HG02943 (cell line): Measurements from ENCODE around the gene BMPR2.
"Not testable (repeated sequence)": the region's sequence is repeated elsewhere in the genome, so short reads cannot be mapped to it uniquely, and the experiment has no call there.

Source experiments
- ATAC-seq: cut with Tn5 transposase; IDR thresholded peaks from one replicate; pipeline ENCODE4 v1.9.1; 2021; ENCODE audit warnings: mild to moderate bottlenecking, low read depth, moderate library complexity; ENCODE audit not compliant: unreplicated experiment

BMPR2 gene

DNA sequence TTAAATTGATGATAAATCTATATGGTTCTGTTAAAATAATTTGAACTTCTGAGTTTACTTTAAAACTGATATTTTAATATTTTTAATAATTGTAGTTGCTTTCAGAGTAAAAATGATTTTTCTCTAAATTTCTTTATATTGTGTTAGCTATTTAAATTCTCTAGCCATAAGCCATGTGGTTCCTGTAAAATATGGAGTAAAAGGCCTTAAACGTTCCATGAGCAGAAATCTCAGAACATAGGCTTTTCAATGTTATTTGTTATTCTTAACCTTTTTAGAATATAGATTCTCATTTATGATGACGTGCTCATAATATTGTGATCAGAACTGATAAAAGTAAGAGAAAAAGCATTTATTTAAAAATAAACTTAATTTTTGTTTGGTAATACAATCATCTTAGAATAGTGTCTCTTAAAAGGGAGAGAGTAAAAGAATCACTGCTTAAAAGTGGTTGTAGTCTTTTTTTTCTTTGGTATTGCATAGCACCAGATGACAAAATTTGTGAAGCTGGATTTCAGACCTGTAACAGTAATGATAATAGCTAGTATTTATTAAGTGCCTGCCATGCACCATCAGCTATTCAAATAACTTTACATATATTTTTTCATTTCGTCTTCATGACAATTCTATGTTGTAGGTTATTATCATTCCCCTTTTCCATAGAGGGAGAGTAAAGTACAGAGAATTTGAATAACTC lies 2.7 kb downstream of the BMPR2 start:
- ATAC-seq, result no peak

DNA sequence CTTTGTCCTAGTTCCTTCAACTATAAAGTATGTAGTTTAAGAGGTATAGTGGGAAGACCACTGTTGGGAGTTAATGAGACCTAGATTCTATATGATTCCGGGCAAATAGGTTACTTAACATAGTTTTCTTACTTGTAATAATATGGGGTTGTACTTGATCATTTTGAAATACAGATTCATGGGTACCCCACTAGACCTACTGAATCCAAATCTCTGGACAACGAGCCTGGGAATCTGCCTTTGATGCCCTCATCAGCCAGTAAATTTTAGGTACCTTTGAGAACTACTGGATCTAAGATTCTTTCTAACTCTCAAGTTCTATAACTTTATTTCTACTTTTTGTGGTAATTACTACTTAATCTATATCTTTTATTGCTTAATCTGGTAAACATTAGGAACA lies 6.6 kb downstream of the BMPR2 start:
- ATAC-seq, result no peak

DNA sequence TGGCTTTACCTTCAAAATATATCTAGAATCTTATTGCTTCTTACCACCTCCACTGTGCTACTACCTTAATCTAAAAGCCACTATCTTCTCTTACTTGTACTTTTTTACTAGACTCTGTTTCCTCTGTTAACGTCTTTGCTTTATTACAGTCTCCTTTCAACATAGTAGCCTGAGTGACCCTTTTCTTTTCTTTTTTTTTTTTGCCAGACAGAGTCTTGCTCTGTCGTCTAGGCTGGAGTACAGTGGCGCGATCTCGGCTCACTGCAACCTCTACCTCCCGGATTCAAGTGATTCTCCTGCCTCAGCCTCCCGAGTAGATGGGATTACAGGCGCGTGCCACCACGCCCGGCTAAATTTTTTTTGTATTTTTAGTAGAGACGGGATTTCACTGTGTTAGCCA lies 10.4 kb downstream of the BMPR2 start:
- not testable (repeated sequence) for ATAC-seq

DNA sequence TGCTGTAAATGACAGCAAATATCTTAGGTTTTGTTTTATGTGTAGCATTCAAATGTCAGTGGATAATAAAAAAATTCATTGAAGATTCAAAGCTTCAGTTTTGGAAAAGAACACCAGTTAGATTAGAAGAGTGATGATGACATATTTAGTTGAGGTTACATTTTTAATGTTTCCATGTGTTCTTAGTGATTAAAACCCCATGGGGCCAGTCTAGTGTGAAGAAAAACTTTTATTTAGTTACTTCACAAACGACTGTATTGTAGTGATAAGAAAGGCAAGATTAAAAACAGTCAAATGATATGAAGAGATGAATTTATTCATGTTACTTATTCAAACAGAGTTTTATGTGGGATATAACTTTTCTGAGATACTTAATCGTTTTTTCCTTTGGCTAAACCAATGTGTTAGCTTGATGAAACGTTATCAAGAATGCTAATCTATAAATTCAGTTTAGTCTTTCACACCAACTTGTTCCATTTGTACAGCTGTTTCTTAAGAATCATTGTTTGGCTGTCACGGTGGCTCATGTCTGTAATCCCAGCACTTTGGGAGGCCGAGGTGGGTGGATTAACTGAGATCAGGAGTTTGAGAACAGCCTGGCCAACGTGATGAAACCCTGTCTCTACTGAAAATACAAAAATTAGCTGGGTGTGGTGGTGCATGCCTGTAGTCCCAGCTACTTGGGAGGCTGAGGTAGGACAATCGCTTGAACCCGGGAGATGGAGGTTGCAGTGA lies 11.6 kb downstream of the BMPR2 start:
- ATAC-seq, result no peak

DNA sequence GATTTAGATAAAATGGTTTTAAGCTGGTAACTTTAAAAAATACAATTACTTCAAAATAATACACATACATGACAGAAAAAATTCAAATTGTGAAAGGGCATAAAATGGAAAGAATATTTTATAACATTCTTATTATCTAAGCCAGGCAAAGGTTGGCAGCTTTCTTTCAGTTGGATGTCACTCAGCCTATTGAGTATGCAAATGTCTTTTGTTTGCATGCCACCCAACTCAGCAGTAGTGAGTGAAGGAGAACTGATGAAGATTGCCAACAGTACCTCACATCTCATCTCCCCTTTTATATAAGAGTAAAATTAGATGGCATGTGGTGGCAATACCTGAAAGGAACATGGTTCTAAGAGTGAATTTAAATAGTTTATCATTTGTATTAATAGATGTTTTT lies 24.8 kb downstream of the BMPR2 start:
- ATAC-seq, result no peak

DNA sequence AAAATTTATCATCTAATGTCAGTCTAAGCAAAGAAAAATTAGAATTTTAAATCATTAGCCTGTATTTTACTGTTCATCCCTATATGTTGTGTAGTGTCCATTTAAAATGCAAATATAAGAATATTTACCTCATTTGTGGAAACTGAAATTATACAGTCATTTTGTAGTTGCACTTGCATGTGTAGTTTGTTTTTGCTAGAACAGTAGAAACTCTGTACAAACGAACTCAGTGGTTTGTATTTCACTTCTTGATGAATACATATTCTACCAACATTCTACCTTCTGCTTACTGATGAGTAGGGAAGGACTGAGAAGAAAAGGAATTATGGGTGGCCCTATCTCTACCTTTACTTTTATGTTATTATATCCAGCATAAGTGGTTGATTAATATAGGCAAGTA lies 29.7 kb downstream of the BMPR2 start:
- ATAC-seq, result no peak

DNA sequence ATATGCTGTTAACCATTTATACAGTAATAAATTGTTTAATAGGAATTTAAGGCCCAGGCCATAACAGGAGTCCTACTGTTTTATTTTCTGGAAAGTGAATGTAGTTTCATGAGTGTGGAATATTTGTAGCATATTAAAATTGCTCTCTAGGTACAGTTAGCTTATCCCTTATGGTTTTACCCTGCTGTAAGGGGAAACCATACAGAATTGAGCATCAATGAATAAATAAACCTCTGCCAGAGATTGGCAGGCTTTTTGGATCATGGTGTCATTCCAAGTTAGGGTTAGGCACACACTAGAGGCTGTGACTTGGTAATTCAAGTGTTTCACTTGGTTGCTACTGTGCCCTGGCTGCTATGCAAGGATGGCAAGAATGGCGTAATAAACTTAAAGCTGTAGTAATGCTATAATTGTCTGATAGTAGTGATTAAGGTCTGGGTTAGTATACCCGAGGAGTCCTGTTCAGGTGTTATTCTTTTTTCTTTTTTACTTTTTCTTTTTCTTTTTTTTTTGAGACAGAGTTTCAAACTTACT lies 30.4 kb downstream of the BMPR2 start:
- no peak for ATAC-seq

DNA sequence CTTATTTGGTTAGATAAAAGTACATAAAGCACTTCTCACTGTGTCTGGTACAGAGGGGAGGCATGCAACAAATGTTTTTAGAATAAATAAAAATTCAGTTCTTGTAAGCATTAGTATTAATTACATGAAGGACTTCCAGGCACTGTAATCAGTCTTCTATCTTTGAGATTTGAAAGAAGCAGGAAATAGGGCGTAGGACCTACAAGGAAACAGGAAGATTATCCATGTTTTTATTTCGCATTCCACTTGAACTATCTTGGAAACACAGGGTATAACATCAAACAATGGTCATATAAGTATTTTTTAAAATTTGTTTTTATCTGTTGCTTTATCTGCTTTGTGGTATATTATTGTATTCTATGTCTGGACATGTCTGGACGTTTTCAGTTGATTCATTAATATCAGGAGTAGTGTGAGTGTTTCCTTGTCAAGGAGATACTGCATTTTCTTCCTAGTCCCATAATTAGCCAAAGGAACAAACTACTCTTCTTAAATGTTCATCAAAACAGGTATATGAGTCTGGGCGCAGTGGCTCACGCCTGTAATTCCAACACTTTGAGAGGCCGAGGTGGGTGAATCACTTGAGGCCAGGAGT lies 32.5 kb downstream of the BMPR2 start:
- no peak for ATAC-seq

DNA sequence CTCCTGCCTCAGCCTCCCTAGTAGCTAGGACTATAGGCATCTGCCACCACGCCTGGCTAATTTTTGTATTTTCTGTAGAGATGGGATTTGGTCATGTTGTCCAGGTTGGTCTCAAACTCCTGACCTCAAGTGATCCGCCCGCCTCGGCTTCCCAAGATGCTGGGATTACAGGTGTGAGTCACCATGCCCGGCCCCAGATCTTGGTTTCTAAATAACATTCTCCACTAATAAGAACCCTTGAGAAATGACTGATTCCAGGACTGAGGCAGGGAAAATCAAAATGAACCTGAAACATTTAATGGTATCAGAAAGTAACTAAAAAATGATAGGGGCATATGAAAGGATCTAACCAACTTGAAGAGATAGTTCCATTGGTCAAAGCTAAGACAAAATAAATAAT lies 34.0 kb downstream of the BMPR2 start:
- ATAC-seq, result no peak

DNA sequence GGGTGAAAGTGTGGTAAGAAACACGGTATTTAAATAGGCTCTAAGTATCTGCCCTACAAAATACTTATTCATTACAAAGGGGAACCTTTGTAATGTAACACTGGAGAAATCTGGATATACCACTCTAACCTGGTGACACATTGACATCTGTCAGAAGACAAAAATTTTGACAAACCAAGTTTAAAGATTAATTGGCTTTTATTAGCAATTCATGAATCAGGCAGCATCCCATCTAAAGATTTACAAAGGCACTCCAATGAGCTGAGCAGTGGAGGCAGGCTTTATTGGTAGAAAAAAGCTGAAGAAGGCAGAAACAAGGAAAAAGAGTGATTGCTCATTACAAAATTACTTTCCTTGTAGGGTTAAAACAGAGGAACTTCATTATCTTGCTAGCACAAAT lies 35.0 kb downstream of the BMPR2 start:
- ATAC-seq, result no peak

DNA sequence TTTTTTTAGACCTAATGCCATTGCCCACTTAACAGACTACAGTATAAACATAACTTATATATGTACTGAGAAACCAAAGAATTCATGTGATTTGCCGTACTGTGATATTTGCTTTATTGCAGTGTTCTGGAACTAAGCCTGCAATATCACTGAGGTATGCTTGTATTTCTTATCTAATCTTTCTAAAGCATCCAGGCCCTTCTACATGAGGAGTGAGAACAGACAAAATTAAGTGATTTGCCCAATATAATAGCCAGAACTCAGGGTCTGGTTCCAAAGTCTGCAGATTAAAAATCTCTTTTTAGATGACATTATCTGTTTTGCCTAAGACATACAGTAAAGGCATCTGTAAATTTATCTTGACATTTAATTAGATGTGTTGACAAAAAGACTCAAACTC lies 41.9 kb downstream of the BMPR2 start:
- no peak for ATAC-seq

DNA sequence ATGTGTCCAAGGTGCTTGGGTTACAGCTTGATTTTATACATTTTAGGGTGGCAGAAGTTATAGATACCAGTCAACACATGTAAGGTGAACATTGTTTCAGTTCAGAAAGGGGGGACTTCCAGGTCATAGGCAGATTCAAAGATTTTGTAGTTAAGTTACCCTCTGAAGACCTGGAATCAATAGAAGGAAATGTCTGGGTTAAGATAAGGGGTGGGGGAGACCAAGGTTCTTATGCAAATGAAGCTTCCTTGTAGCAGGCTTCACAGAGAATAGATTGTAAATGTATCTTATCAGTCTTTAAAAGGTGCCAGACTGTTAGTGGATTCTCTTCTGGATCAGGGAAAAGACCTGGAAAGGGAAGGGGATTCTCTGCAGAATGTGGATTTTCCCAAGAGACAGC lies 42.4 kb downstream of the BMPR2 start:
- no peak for ATAC-seq

DNA sequence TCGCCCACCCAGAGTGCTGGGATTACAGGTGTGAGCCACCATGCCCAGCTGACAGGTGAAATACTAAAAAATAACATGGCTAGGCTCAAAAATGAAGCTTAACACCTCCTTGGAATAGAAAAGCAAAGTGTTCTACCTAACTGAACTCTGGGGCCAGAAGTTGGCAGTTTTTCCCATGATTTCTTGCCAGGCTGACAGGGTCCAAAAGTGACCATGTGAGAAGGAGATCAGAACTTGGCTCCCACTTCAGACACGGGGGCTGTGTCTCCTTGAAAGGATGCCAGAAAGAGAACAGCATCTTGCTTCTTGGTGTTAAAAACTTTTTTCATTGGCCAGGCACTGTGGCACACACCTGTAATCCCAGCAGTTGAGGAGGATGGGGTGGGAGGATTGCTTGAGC lies 47.0 kb downstream of the BMPR2 start:
- ATAC-seq, result no peak

DNA sequence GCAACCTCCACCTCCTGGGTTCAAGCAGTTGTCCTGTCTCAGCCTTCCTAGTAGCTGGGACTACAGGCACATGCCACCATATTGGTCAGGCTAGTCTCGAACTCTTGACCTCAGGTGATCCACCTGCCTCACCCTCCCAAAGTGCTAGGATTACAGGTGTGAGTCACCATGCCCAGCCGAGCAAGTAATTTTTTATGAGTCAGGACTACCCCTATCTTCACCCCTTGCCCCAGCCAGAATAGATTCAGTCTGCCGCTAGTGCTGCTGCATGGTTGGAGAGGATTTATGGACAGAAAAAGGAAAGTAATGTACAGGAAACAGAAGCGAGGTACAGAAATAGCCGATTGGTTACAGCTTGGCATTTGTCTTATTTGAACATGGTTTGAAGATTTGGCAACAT lies 48.9 kb downstream of the BMPR2 start:
- no peak for ATAC-seq

DNA sequence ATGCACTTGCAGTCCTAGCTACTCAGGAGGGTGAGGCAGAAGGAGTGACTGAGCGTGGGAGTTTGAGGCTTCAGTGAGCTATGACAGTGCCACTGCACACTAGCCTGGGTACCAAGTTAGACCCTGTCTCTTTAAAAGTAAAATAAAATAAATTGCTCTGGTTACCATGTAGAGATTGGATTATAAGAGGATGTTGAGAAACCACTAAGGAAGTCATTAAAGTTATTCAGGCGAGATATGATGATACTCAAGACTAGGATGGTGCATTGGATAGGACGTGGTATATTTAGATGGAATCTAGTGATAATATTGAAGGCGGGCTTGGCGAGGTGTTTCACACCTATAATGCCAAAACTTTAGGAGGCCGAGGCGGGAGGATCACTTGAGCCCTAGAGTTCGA lies 50.6 kb downstream of the BMPR2 start:
- no peak for ATAC-seq

DNA sequence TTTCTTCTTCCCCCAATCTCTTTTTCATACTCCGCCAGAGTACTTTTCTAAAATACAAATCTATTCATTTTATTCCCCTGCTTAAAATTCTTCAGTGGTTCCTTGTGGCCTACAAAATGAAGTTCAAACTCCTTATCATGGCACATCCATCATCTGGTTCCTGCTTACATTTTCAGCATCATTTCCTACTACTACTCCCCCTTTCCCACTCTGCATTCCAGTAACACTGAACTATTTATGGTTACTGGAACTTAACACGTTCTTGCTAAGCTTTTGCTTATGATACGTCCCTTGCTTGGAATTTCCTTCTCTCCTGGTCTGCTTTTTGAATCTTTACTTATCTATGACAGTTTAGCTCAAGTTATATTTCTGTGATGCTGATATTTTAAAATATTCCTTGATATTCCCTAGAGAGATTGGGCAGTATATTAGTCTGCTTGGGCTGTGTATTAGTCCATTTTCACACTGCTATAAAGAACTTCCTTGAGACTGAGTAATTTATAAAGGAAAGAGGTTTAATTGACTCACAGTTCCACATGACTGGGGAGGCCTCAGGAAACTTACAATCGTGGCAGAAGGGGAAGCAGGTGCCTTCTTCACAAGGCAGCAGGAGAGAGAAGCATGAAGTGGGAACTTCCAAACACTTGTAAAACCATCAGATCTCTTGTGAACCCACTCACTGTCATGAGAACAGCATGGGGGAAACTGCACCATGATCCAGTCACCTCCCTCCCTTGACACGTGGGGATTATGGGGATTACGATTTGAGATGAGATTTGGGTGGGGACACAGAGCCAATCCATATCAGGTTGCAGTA lies 53.2 kb downstream of the BMPR2 start:
- no peak for ATAC-seq

DNA sequence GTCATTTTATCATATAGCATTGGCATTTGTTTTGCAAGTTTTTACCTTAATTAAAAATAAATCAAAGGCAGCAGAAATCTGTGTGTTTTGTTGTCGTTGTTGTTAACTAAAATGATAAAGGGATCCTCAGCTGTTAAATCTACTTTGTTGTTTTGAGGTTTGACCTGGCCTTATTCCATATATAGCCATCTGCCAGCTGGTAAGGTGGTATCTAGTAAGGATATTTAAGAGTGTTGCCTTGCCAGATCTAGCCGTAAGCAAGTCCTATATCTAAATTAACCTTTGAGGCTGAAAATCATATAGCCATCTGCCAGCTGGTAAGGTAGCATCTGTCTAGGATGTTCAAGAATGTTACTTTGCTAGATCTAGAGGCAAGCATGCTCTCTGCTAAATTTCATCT lies 56.6 kb downstream of the BMPR2 start:
- ATAC-seq, result no peak

DNA sequence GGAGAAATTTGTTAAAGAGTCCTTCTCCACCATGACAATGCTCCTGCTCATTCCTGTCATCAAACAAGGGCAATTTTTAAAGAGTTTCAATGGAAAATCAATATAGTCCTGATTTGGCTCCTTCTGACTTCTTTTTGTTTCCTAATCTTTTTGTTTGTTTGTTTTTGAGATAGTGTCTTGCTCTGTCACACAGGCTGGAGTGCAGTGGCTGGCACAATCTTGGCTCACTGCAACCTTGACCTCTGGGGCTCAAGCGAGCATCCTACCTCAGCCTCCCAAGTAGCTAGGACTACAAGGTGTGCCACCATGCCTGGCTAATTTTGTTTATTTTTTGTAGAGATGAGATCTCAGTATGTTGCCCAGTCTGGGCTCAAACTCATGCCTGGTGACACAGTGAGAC lies 58.3 kb downstream of the BMPR2 start:
- ATAC-seq, result no peak

DNA sequence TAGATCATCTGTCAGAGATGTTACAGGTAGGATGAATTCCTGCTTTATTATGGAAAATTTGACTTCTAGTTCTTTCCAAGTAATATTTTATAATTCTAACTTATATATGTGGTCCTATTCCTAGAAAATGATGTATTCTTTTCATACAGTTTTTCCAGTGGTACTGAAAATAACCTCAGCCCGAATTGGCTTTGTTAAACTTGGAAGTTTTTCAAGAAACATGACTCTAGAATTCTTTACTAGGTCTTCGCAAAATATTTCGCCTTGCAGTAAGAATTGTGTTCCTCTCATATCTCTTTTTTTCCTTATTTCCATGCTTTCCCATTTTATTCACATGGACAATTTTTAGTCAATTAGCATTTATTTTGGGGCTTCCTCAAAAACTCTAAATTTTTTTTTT lies 60.5 kb downstream of the BMPR2 start:
- no peak for ATAC-seq

DNA sequence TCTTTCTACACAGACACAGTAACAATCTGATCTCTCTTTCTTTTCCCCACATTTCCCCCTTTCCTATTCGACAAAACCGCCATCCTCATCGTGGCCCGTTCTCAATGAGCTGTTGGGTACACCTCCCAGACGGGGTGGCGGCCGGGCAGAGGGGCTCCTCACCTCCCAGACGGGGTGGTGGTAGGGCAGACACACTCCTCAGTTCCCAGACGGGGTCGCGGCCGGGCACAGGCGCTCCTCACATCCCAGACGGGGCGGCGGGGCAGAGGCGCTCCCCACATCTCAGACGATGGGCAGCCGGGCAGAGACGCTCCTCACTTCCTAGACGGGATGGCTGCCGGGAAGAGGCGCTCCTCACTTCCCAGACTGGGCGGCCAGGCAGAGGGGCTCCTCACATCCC lies 64.0 kb downstream of the BMPR2 start:
- ATAC-seq, result not testable (repeated sequence)

DNA sequence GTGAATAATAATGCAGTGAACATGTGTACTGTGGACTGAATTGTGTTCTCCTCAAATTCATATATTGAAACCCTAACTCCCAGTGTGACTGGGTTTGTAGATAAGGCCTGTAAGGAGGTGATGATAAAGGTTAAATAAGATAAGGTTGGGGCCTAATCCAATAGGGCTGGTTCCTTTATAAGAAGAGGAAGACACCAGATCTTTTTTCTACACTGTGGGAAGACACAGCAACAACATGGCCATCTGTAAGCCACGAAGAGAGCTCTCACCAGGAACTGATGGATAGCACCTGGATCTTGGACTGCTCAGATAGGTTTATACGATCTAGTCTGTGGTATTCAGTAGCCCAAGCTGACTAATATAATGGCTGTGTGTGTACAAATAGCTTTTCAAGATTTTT lies 66.8 kb downstream of the BMPR2 start:
- ATAC-seq, result no peak
